T-helper 2 cell treated with Interferon-gamma antibody and Interleukin-4, amounts not matched to agents 5 μg/mL and 100 μg/mL, for 36 hours (primary cell): Measurements from ENCODE around the gene TBC1D25.

ENCODE experiments used
- DNase-seq: peaks from one replicate; pipeline ENCODE4 v3.0.0; 2021; ENCODE audit warnings: low spot score
- H3K27ac Mint-ChIP-seq: one replicate; pipeline ENCODE4 v1.8.0; 2021; ENCODE audit warnings: mild to moderate bottlenecking, mixed read lengths
- H3K27me3 Mint-ChIP-seq: one replicate; pipeline ENCODE4 v1.8.0; 2021; ENCODE audit warnings: low read depth, mixed read lengths
- H3K36me3 Mint-ChIP-seq: one replicate; pipeline ENCODE4 v1.8.0; 2021; ENCODE audit warnings: low read depth, mixed read lengths
- H3K4me1 Mint-ChIP-seq: one replicate; pipeline ENCODE4 v1.8.0; 2021; ENCODE audit warnings: low read depth, mixed read lengths
- H3K4me3 Mint-ChIP-seq: one replicate; pipeline ENCODE4 v1.8.0; 2022; ENCODE audit warnings: mild to moderate bottlenecking, moderate library complexity, mixed read lengths
- H3K9me3 Mint-ChIP-seq: one replicate; pipeline ENCODE4 v1.8.0; 2021; ENCODE audit warnings: mixed read lengths

The TBC1D25 gene, protein sequence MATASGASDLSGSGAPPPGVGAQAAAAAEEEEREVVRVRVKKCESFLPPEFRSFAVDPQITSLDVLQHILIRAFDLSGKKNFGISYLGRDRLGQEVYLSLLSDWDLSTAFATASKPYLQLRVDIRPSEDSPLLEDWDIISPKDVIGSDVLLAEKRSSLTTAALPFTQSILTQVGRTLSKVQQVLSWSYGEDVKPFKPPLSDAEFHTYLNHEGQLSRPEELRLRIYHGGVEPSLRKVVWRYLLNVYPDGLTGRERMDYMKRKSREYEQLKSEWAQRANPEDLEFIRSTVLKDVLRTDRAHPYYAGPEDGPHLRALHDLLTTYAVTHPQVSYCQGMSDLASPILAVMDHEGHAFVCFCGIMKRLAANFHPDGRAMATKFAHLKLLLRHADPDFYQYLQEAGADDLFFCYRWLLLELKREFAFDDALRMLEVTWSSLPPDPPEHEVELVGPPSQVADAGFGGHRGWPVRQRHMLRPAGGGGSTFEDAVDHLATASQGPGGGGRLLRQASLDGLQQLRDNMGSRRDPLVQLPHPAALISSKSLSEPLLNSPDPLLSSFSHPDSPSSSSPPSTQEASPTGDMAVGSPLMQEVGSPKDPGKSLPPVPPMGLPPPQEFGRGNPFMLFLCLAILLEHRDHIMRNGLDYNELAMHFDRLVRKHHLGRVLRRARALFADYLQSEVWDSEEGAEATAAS

GRCh38 chrX:48539345-48540027 is at the start of gene TBC1D25:
Gene TBC1D25, plus strand, starts transcription at chrX:48539714. Its CDS starts 84 bp downstream, at chrX:48539798.
- peak; percentile 95 for DNase-seq
- H3K4me1 Mint-ChIP-seq: peaks cover 20% of the 10 kb centered on the region
- peaks cover 21% of the 10 kb centered on the region for H3K36me3 Mint-ChIP-seq
- peak within 1 kb of the TSS; percentile 97 for H3K4me3 Mint-ChIP-seq
- H3K27ac Mint-ChIP-seq: peak within 1 kb of the TSS; percentile 97
- H3K27me3 Mint-ChIP-seq: no peaks in the 10 kb centered on the region
- H3K9me3 Mint-ChIP-seq: no peaks in the 10 kb centered on the region

DNA sequence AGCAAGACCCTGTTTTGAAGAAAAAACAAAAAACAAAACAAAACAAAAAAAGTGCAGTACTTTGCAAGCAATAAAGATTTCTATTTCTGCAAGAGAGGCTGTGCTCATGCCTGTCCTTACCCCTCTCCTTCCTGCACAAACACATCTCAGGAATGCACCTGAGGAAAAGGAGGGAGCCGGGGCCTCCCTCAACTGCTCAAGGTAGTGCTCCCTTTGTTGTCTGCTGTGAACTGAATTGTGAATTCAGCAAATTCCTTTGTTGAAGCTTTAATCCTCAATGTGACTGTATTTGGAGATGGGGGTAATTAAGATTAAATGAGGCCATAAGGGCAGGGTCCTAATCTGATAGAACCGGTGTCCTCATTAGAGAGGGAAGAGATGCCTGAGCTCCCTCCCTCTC is 49.6 kb upstream of the TBC1D25 start:
- H3K4me1 Mint-ChIP-seq: no peaks in the 10 kb centered on the region
- no peak overlapping the region for H3K4me3 Mint-ChIP-seq
- H3K9me3 Mint-ChIP-seq: no peaks in the 10 kb centered on the region
- no peaks in the 10 kb centered on the region for H3K27me3 Mint-ChIP-seq
- peaks cover 5% of the 10 kb centered on the region for H3K36me3 Mint-ChIP-seq
- no peak for DNase-seq
- no peak overlapping the region for H3K27ac Mint-ChIP-seq

DNA sequence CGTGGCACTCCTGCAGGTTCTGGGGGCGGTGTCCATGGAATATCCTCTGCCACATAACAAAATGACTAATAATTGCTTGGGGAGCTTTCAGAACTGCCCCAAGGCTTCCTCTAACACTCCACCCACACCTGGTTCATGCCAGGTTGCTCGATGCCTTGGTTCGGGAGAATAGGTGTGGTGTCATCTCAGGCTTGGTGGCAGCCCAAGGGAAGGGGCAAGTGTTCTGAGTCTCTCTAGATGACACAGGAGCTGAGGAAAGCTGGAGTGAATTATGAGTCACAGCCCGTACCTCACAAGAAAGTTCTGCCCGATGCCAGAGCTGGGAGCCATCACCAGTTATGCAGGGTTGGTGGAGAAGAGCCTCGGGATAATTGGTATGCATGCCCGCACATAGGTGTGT is 48.9 kb upstream of the TBC1D25 start:
- H3K4me3 Mint-ChIP-seq: no peak overlapping the region
- no peaks in the 10 kb centered on the region for H3K9me3 Mint-ChIP-seq
- H3K4me1 Mint-ChIP-seq: no peaks in the 10 kb centered on the region
- peaks cover 5% of the 10 kb centered on the region for H3K36me3 Mint-ChIP-seq
- DNase-seq: no peak
- no peaks in the 10 kb centered on the region for H3K27me3 Mint-ChIP-seq
- no peak overlapping the region for H3K27ac Mint-ChIP-seq

- no peak overlapping the region for H3K4me3 Mint-ChIP-seq
- no peaks in the 10 kb centered on the region for H3K27me3 Mint-ChIP-seq
- no peaks in the 10 kb centered on the region for H3K4me1 Mint-ChIP-seq
- DNase-seq: no peak
- peaks cover 5% of the 10 kb centered on the region for H3K36me3 Mint-ChIP-seq
- H3K27ac Mint-ChIP-seq: no peak overlapping the region
- H3K9me3 Mint-ChIP-seq: no peaks in the 10 kb centered on the region
These were observed 47.7 kb upstream of the TBC1D25 start for GRCh38 chrX:48491809-48492208.

- DNase-seq: no peak
- Mint-ChIP-seq H3K4me3 (no peak overlapping the region), H3K4me1 (no peaks in the 10 kb centered on the region), H3K27ac (no peak overlapping the region), H3K9me3 (no peaks in the 10 kb centered on the region), H3K36me3 (peaks cover 1% of the 10 kb centered on the region), H3K27me3 (no peaks in the 10 kb centered on the region)
These were observed 47.1 kb upstream of the TBC1D25 start for GRCh38 chrX:48492293-48492910.

DNA sequence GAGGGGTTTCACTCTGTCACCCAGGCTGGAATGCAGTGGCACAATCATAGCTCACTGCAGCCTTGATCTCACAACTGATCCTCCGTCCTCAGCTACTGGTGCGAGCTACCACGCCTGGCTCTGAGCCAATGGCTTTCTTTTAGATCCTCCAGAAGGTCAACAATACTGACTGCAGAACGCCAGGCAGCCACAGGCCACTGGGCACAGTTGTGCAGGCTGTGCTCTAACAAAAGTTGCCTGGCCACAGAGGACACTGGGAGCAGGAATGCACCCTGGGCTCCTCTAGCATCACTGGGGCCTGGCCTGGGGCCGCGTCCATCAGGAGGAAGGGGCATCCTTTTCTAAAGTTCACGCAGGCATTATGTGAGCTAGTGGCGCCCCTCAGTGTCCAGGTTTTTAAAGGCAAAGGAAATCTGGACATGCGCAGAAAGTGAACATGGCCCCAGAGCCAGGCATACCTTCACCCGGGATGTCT is 45.6 kb upstream of the TBC1D25 start:
- Mint-ChIP-seq H3K9me3 (no peaks in the 10 kb centered on the region), H3K27ac (no peak overlapping the region), H3K4me1 (peaks cover 4% of the 10 kb centered on the region), H3K4me3 (no peak overlapping the region), H3K36me3 (no peaks in the 10 kb centered on the region), H3K27me3 (no peaks in the 10 kb centered on the region)
- DNase-seq: no peak

- Mint-ChIP-seq H3K4me1 (peaks cover 4% of the 10 kb centered on the region), H3K9me3 (no peaks in the 10 kb centered on the region), H3K27ac (no peak overlapping the region), H3K27me3 (no peaks in the 10 kb centered on the region), H3K4me3 (no peak overlapping the region), H3K36me3 (no peaks in the 10 kb centered on the region)
- DNase-seq: no peak
These were observed 42.9 kb upstream of the TBC1D25 start for GRCh38 chrX:48496660-48497059.

- no peak for DNase-seq
- peaks cover 4% of the 10 kb centered on the region for H3K4me1 Mint-ChIP-seq
- H3K36me3 Mint-ChIP-seq: no peaks in the 10 kb centered on the region
- H3K4me3 Mint-ChIP-seq: no peak overlapping the region
- H3K9me3 Mint-ChIP-seq: no peaks in the 10 kb centered on the region
- no peak overlapping the region for H3K27ac Mint-ChIP-seq
- no peaks in the 10 kb centered on the region for H3K27me3 Mint-ChIP-seq
These were observed 41.6 kb upstream of the TBC1D25 start for GRCh38 chrX:48497871-48498270.

GRCh38 chrX:48498374-48498809 is 41.1 kb upstream of the TBC1D25 start:
- H3K27ac Mint-ChIP-seq: no peak overlapping the region

DNA sequence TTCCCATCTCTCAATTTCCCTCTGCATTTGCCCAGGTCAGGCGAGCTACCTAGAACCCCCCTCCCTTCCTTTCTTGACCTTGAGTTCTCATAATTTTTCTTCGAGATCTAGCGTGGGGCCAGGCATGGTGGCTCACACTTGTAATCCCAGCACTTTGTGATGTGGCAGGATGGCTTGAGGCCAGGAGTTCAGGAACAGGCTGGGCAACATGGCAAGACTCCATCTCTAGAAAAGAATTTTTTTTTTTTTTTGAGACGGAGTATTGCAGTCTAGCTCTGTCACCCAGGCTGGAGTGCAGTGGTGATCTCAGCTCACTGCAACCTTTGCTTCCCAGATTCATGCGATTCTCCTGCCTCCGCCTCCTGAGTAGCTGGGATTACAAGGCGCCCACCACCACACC is 35.3 kb upstream of the TBC1D25 start:
- no peak for DNase-seq
- H3K4me1 Mint-ChIP-seq: peaks cover under 1% of the 10 kb centered on the region
- H3K27me3 Mint-ChIP-seq: no peaks in the 10 kb centered on the region
- peaks cover under 1% of the 10 kb centered on the region for H3K36me3 Mint-ChIP-seq
- H3K4me3 Mint-ChIP-seq: no peak overlapping the region
- no peaks in the 10 kb centered on the region for H3K9me3 Mint-ChIP-seq
- H3K27ac Mint-ChIP-seq: no peak overlapping the region

More at GRCh38 chrX:48498374-48498809, 41.1 kb upstream of the TBC1D25 start:
- no peaks in the 10 kb centered on the region for H3K36me3 Mint-ChIP-seq
- no peak overlapping the region for H3K4me3 Mint-ChIP-seq
- no peaks in the 10 kb centered on the region for H3K9me3 Mint-ChIP-seq
- peaks cover 4% of the 10 kb centered on the region for H3K4me1 Mint-ChIP-seq
- no peaks in the 10 kb centered on the region for H3K27me3 Mint-ChIP-seq
- peak; percentile 5 for DNase-seq

- DNase-seq: no peak
- Mint-ChIP-seq H3K36me3 (peaks cover 4% of the 10 kb centered on the region), H3K27me3 (no peaks in the 10 kb centered on the region), H3K27ac (no peak overlapping the region), H3K4me3 (no peak overlapping the region), H3K9me3 (no peaks in the 10 kb centered on the region), H3K4me1 (peaks cover 10% of the 10 kb centered on the region)
These were observed 34.0 kb upstream of the TBC1D25 start for GRCh38 chrX:48505481-48505880.

DNA sequence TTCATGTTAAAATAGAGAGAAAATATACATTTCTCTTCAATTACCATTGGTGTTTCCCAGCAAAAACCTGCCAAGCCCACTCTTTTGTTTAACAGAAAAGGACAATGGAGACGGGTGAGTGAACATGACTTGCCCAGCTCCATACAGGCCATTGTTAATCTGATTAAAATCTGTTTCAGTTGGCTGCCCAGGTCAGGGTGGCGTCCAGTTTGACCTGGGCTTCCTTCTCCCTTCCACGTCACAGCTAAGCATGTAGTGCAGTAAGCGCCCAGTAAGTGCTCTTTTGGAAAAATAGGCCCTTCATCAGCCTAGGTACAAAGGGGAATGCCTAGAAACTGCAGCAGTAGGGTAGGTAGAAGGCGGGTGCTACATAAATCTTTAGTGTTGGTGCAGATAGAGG is 32.3 kb upstream of the TBC1D25 start:
- no peaks in the 10 kb centered on the region for H3K27me3 Mint-ChIP-seq
- H3K36me3 Mint-ChIP-seq: peaks cover 8% of the 10 kb centered on the region
- no peak overlapping the region for H3K4me3 Mint-ChIP-seq
- no peak for DNase-seq
- no peaks in the 10 kb centered on the region for H3K9me3 Mint-ChIP-seq
- H3K27ac Mint-ChIP-seq: no peak overlapping the region
- peaks cover 19% of the 10 kb centered on the region for H3K4me1 Mint-ChIP-seq

- Mint-ChIP-seq H3K9me3 (no peaks in the 10 kb centered on the region), H3K4me3 (peak within 1 kb of the TSS; percentile 94), H3K4me1 (peaks cover 19% of the 10 kb centered on the region), H3K27me3 (no peaks in the 10 kb centered on the region), H3K27ac (peak within 1 kb of the TSS; percentile 86), H3K36me3 (peaks cover 8% of the 10 kb centered on the region)
- peak; percentile 68 for DNase-seq
These were observed 30.9 kb upstream of the TBC1D25 start, which contains the start of gene PORCN for GRCh38 chrX:48508400-48509244. Gene PORCN, plus strand, starts transcription at chrX:48508992. Its CDS starts 829 bp downstream, at chrX:48509821.
